ENCODE data around the gene TTC23L. TPM values are rescaled to one million over a fixed set of nuclear protein-coding genes. Genes with fewer than 3 reads are reported as not detected.

TTC23L gene
- total RNA-seq, 1 experiment from 2014 or later = 3.9 TPM

- Histone ChIP-seq H3K36me3 (ENCODE audit: low read depth) (peaks cover 30% of the 10 kb centered on the region), H3K4me3 (no peak overlapping the region), H3K27ac (no peak overlapping the region), H3F3A (ENCODE audit: insufficient read depth, low read depth) (peaks cover 56% of the 10 kb centered on the region), H3K79me2 (ENCODE audit: low read depth) (peaks cover 45% of the 10 kb centered on the region), H4K20me1 (ENCODE audit: insufficient read depth) (peaks cover 18% of the 10 kb centered on the region), H3K9me3 (ENCODE audit: insufficient read depth, low read depth) (peaks cover 8% of the 10 kb centered on the region; the same call in 1 of the 2 replicates), H3K4me2 (no peak overlapping the region), H3K9me2 (ENCODE audit: insufficient read depth) (no peaks in the 10 kb centered on the region), H2AFZ (no peak overlapping the region), H3K27me3 (ENCODE audit: insufficient read depth, low read depth) (no peaks in the 10 kb centered on the region), H3K4me1 (replicated peaks; ENCODE audit: insufficient read depth) (no peaks in the 10 kb centered on the region)
- BruUV-seq (replicated peaks) = no TSS peak
- CTCF ChIA-PET = interaction anchor here (0.6 kb wide), 1 partner anchor 47 kb away, joined by 7 read pairs; no protein-coding TSS in a partner anchor
- TF ChIP-seq CTCF (conservative IDR thresholded peaks at IDR 0.05) (no peak), EZH2 (IDR thresholded peaks at IDR 0.05; ENCODE audit: low read depth) (no peak)
- intact Hi-C loops (cut with micrococcal nuclease; ENCODE audit: unreplicated experiment) = no loop called here
- DNase-seq = no peak
- POLR2A ChIA-PET (ENCODE audit: unreplicated experiment) = no interaction called here
These were observed 47.2 kb upstream of the TTC23L start for GRCh38 chr5:34791761-34792244.

- Histone ChIP-seq H3K27me3 (ENCODE audit: insufficient read depth, low read depth) (no peaks in the 10 kb centered on the region), H3K4me2 (no peak overlapping the region), H3K9me3 (ENCODE audit: insufficient read depth, low read depth) (no peaks in the 10 kb centered on the region), H3K79me2 (ENCODE audit: low read depth) (no peaks in the 10 kb centered on the region; the same call in 1 of the 2 replicates), H3K4me1 (replicated peaks; ENCODE audit: insufficient read depth) (no peaks in the 10 kb centered on the region), H2AFZ (no peak overlapping the region), H3K4me3 (no peak overlapping the region), H4K20me1 (ENCODE audit: insufficient read depth) (no peaks in the 10 kb centered on the region), H3F3A (ENCODE audit: insufficient read depth, low read depth) (peaks cover 53% of the 10 kb centered on the region; the same call in 1 of the 2 replicates), H3K27ac (no peak overlapping the region), H3K9me2 (ENCODE audit: insufficient read depth) (no peaks in the 10 kb centered on the region), H3K36me3 (ENCODE audit: low read depth) (peaks cover 68% of the 10 kb centered on the region)
- TF ChIP-seq CTCF (conservative IDR thresholded peaks at IDR 0.05) (no peak), EZH2 (IDR thresholded peaks at IDR 0.05; ENCODE audit: low read depth) (no peak)
- CTCF ChIA-PET = no interaction called here
- BruUV-seq (replicated peaks) = no TSS peak
- POLR2A ChIA-PET (ENCODE audit: unreplicated experiment) = no interaction called here
- DNase-seq = no peak
- intact Hi-C loops (cut with micrococcal nuclease; ENCODE audit: unreplicated experiment) = loop anchor here (5.0 kb wide), 1 partner anchor 146 kb away; the partner anchor contains the start of gene RAI14
These were observed 36.0 kb upstream of the TTC23L start for GRCh38 chr5:34802834-34803563.

- H3F3A ChIP-seq (ENCODE audit: insufficient read depth, low read depth) = peaks cover 48% of the 10 kb centered on the region; the same call in 1 of the 2 replicates
- no peak overlapping the region for H2AFZ ChIP-seq
- H3K9me2 ChIP-seq (ENCODE audit: insufficient read depth) = no peaks in the 10 kb centered on the region
- H3K27me3 ChIP-seq (ENCODE audit: insufficient read depth, low read depth) = no peaks in the 10 kb centered on the region
- POLR2A ChIA-PET (ENCODE audit: unreplicated experiment) = interaction anchor here (0.7 kb wide), 1 partner anchor 296 kb away, joined by 5 read pairs; no protein-coding TSS in a partner anchor
- H3K4me1 ChIP-seq (replicated peaks; ENCODE audit: insufficient read depth) = no peaks in the 10 kb centered on the region
- no peaks in the 10 kb centered on the region for H3K9me3 ChIP-seq (ENCODE audit: insufficient read depth, low read depth)
- no peak overlapping the region for H3K4me3 ChIP-seq
- H3K27ac ChIP-seq = no peak overlapping the region
- CTCF ChIA-PET = no interaction called here
- intact Hi-C loops (cut with micrococcal nuclease; ENCODE audit: unreplicated experiment) = loop anchor here (5.0 kb wide), 1 partner anchor 147 kb away; the partner anchor contains the start of gene RAI14
- TF ChIP-seq EZH2 (IDR thresholded peaks at IDR 0.05; ENCODE audit: low read depth) (no peak), CTCF (conservative IDR thresholded peaks at IDR 0.05) (no peak)
- BruUV-seq (replicated peaks) = no TSS peak
- no peaks in the 10 kb centered on the region; the same call in 1 of the 2 replicates for H3K79me2 ChIP-seq (ENCODE audit: low read depth)
- DNase-seq = no peak
- no peaks in the 10 kb centered on the region for H4K20me1 ChIP-seq (ENCODE audit: insufficient read depth)
- no peak overlapping the region for H3K4me2 ChIP-seq
- peaks cover 65% of the 10 kb centered on the region for H3K36me3 ChIP-seq (ENCODE audit: low read depth)
These were observed 34.8 kb upstream of the TTC23L start for GRCh38 chr5:34803974-34804732.

All from PC-9 (cell line).